ENCODE results near the gene IARS2. TPM values are rescaled to one million over a fixed set of nuclear protein-coding genes. Genes with fewer than 3 reads are reported as not detected.

Gene IARS2
- polyA plus RNA-seq, 1 donor from 2014 or later: 59.2 TPM

DNA sequence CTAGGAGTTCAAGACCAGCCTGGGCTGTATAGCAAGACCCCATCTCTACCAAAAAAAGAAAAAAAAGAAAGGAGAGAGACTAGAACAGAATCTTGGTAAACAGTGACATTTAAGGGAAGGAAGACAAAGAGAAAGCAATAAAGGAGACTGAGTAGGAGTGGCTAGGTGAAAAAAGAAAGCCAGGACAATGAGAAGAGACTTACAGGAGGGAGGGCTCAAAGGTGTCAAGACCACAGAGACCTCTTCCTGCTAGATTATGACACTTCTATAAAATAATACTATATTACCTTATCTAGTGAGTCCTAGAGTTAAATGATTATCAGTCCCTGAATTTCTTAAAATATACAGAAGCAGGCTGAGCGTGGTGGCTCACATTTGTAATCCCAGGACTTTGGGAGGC, 37.6 kb upstream of the IARS2 start:
- H3K9me3 ChIP-seq (ENCODE audit: low read length): no peaks in the 10 kb centered on the region
- H3K27ac ChIP-seq (ENCODE audit: low read length): no peak overlapping the region
- H3F3A ChIP-seq (ENCODE audit: insufficient read depth, low read length, poor library complexity, severe bottlenecking): no peaks in the 10 kb centered on the region
- no peak overlapping the region for H3K4me2 ChIP-seq (ENCODE audit: low read length)
- TF ChIP-seq RAD21 (conservative IDR thresholded peaks at IDR 0.05) (no peak), SMC3 (conservative IDR thresholded peaks at IDR 0.05; ENCODE audit: poor library complexity) (no peak), EP300 (conservative IDR thresholded peaks at IDR 0.05; ENCODE audit: poor library complexity, severe bottlenecking) (no peak), TAF1 (IDR thresholded peaks at IDR 0.05; ENCODE audit: low read depth) (no peak), MXI1 (conservative IDR thresholded peaks at IDR 0.05; ENCODE audit: poor library complexity, severe bottlenecking) (no peak), POLR2AphosphoS5 (IDR thresholded peaks at IDR 0.05) (no peak), EZH2 (IDR thresholded peaks at IDR 0.05; ENCODE audit: borderline replicate concordance, insufficient read depth, low read length, poor library complexity, severe bottlenecking) (no peak)
- TF ChIP-seq, protein P1, sequence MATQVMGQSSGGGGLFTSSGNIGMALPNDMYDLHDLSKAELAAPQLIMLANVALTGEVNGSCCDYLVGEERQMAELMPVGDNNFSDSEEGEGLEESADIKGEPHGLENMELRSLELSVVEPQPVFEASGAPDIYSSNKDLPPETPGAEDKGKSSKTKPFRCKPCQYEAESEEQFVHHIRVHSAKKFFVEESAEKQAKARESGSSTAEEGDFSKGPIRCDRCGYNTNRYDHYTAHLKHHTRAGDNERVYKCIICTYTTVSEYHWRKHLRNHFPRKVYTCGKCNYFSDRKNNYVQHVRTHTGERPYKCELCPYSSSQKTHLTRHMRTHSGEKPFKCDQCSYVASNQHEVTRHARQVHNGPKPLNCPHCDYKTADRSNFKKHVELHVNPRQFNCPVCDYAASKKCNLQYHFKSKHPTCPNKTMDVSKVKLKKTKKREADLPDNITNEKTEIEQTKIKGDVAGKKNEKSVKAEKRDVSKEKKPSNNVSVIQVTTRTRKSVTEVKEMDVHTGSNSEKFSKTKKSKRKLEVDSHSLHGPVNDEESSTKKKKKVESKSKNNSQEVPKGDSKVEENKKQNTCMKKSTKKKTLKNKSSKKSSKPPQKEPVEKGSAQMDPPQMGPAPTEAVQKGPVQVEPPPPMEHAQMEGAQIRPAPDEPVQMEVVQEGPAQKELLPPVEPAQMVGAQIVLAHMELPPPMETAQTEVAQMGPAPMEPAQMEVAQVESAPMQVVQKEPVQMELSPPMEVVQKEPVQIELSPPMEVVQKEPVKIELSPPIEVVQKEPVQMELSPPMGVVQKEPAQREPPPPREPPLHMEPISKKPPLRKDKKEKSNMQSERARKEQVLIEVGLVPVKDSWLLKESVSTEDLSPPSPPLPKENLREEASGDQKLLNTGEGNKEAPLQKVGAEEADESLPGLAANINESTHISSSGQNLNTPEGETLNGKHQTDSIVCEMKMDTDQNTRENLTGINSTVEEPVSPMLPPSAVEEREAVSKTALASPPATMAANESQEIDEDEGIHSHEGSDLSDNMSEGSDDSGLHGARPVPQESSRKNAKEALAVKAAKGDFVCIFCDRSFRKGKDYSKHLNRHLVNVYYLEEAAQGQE (IDR thresholded peaks at IDR 0.05; ENCODE audit: borderline replicate concordance): no peak
- TF ChIP-seq, protein P2, sequence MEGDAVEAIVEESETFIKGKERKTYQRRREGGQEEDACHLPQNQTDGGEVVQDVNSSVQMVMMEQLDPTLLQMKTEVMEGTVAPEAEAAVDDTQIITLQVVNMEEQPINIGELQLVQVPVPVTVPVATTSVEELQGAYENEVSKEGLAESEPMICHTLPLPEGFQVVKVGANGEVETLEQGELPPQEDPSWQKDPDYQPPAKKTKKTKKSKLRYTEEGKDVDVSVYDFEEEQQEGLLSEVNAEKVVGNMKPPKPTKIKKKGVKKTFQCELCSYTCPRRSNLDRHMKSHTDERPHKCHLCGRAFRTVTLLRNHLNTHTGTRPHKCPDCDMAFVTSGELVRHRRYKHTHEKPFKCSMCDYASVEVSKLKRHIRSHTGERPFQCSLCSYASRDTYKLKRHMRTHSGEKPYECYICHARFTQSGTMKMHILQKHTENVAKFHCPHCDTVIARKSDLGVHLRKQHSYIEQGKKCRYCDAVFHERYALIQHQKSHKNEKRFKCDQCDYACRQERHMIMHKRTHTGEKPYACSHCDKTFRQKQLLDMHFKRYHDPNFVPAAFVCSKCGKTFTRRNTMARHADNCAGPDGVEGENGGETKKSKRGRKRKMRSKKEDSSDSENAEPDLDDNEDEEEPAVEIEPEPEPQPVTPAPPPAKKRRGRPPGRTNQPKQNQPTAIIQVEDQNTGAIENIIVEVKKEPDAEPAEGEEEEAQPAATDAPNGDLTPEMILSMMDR (IDR thresholded peaks at IDR 0.05; ENCODE audit: poor library complexity, severe bottlenecking): no peak
- H3K4me3 ChIP-seq (ENCODE audit: low read length): no peak overlapping the region
- H3K36me3 ChIP-seq (ENCODE audit: insufficient read depth, low read length): no peaks in the 10 kb centered on the region
- H2AFZ ChIP-seq (ENCODE audit: low read depth, low read length): no peak overlapping the region
- H3K79me2 ChIP-seq (replicated peaks; ENCODE audit: insufficient read depth, low read length): no peaks in the 10 kb centered on the region
- H3K27me3 ChIP-seq (ENCODE audit: insufficient read depth, low read depth, low read length): no peaks in the 10 kb centered on the region
- H3K9me2 ChIP-seq (ENCODE audit: insufficient read depth, low read length): no peaks in the 10 kb centered on the region
- H3K9ac ChIP-seq (ENCODE audit: low read length): no peak overlapping the region
- no peaks in the 10 kb centered on the region for H4K20me1 ChIP-seq (ENCODE audit: insufficient read depth)

DNA sequence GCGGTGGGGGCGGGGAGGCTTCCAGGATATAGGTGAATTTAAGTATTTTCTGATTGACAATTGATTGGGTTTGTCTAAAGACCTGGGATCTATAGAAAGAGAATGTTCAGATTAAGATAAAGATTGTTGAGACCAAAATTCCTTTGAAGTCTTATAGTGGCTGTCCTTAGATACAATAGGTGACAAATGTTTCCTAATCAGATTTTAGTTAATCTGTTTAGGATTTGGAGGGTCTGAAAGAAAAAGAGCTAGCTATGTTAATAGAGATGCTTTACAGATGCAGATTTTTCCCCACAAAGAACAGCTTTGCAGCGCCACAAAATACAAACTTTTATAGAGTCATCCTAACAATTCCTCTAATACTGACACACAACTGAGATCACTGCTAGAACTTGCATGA, 33.1 kb upstream of the IARS2 start:
- Histone ChIP-seq H3F3A (ENCODE audit: insufficient read depth, low read length, poor library complexity, severe bottlenecking) (no peaks in the 10 kb centered on the region), H3K4me3 (ENCODE audit: low read length) (no peak overlapping the region), H3K9ac (ENCODE audit: low read length) (no peak overlapping the region), H3K27me3 (ENCODE audit: insufficient read depth, low read depth, low read length) (no peaks in the 10 kb centered on the region), H3K9me2 (ENCODE audit: insufficient read depth, low read length) (no peaks in the 10 kb centered on the region), H3K9me3 (ENCODE audit: low read length) (no peaks in the 10 kb centered on the region), H3K27ac (ENCODE audit: low read length) (no peak overlapping the region), H3K36me3 (ENCODE audit: insufficient read depth, low read length) (no peaks in the 10 kb centered on the region), H3K79me2 (replicated peaks; ENCODE audit: insufficient read depth, low read length) (no peaks in the 10 kb centered on the region), H4K20me1 (ENCODE audit: insufficient read depth) (no peaks in the 10 kb centered on the region), H2AFZ (ENCODE audit: low read depth, low read length) (no peak overlapping the region), H3K4me2 (ENCODE audit: low read length) (no peak overlapping the region)
- TF ChIP-seq EZH2 (IDR thresholded peaks at IDR 0.05; ENCODE audit: borderline replicate concordance, insufficient read depth, low read length, poor library complexity, severe bottlenecking): no peak
- no peak for TF ChIP-seq SMC3 (conservative IDR thresholded peaks at IDR 0.05; ENCODE audit: poor library complexity)
- no peak for TF ChIP-seq MXI1 (conservative IDR thresholded peaks at IDR 0.05; ENCODE audit: poor library complexity, severe bottlenecking)
- no peak for TF ChIP-seq TAF1 (IDR thresholded peaks at IDR 0.05; ENCODE audit: low read depth)
- TF ChIP-seq POLR2AphosphoS5 (IDR thresholded peaks at IDR 0.05): no peak
- TF ChIP-seq, protein P2 (IDR thresholded peaks at IDR 0.05; ENCODE audit: poor library complexity, severe bottlenecking): no peak
- no peak for TF ChIP-seq EP300 (conservative IDR thresholded peaks at IDR 0.05; ENCODE audit: poor library complexity, severe bottlenecking)
- no peak for TF ChIP-seq RAD21 (conservative IDR thresholded peaks at IDR 0.05)
- TF ChIP-seq, protein P1 (IDR thresholded peaks at IDR 0.05; ENCODE audit: borderline replicate concordance): no peak
